Panc1 (cell line): Measurements from ENCODE around the gene TROAP. TPM values are rescaled to one million over a fixed set of nuclear protein-coding genes. Genes with fewer than 3 reads are reported as not detected.

Experiments
- ATAC-seq: fragments of 200-7000 bp; cut with Tn5 transposase; 2 replicates; pipeline ENCODE4 v1.9.1; 2020; ENCODE audit warnings: mild to moderate bottlenecking, moderate library complexity
- BruUV-seq: library from RNA; stranded (reverse); fragments of 400-500 nt; replicated peaks from 2 replicates; lab custom pipeline; 2021; lab: Mats Ljungman, UMichigan
- CTCF ChIA-PET: fragments of 300-600 bp; sonication (Branson Sonifier 250); formaldehyde crosslinking; loops from one replicate; lab custom pipeline; 2022; ENCODE audit warnings: antibody characterized with exemption; lab: Charles Lee
- POLR2A ChIA-PET: fragments of 300-600 bp; sonication (Branson Sonifier 250); formaldehyde crosslinking; loops from one replicate; lab custom pipeline; 2022; ENCODE audit warnings: antibody characterized with exemption; lab: Charles Lee
- DNase-seq: peaks from one replicate; pipeline ENCODE4 v3.0.0-alpha.2; 2010; ENCODE audit warnings: low read depth, low spot score
- H3K27ac ChIP-seq: 2 replicates; pipeline ENCODE4 v1.5.1; 2011; ENCODE audit warnings: mild to moderate bottlenecking, low read length, inconsistent platforms
- H3K27me3 ChIP-seq: fragments of 200-500 bp; sonication (Bioruptor generic); 2 replicates; pipeline ENCODE4 v1.6.0; 2014; ENCODE audit warnings: low read length, inconsistent platforms; ENCODE audit not compliant: control insufficient read depth, insufficient read depth
- H3K36me3 ChIP-seq: fragments of 200-500 bp; sonication (Bioruptor generic); 2 replicates; pipeline ENCODE4 v1.5.1; 2014; ENCODE audit warnings: inconsistent platforms, mild to moderate bottlenecking, low read length, moderate library complexity; ENCODE audit not compliant: control insufficient read depth, insufficient read depth
- H3K4me1 ChIP-seq: 2 replicates; pipeline ENCODE4 v1.5.1; 2011; ENCODE audit warnings: inconsistent platforms, mild to moderate bottlenecking, low read length, moderate library complexity; ENCODE audit not compliant: control insufficient read depth, insufficient read depth
- H3K4me3 ChIP-seq, 2 experiments: 2 replicates each; pipeline ENCODE4 v1.5.1; 2011 to 2012; ENCODE audit warnings: low read depth in 2 of 2, low read length in 2 of 2, mild to moderate bottlenecking in 2 of 2, inconsistent platforms in 1 of 2, moderate library complexity in 1 of 2
- H3K9me3 ChIP-seq: fragments of 200-500 bp; sonication (Bioruptor generic); 2 replicates; pipeline ENCODE4 v1.5.1; 2014; ENCODE audit warnings: low read depth, mild to moderate bottlenecking, inconsistent platforms, low read length, moderate library complexity; ENCODE audit not compliant: control insufficient read depth, insufficient read depth
- CTCF ChIP-seq: fragments of 450-650 bp; IDR thresholded peaks from 2 replicates; pipeline ENCODE4 v1.5.1; 2017; ENCODE audit warnings: mild to moderate bottlenecking
- POLR2AphosphoS5 ChIP-seq: IDR thresholded peaks from 2 replicates; pipeline ENCODE4 v1.6.1; 2012; ENCODE audit warnings: mild to moderate bottlenecking, low read depth, low read length, moderate library complexity
- REST ChIP-seq, 2 experiments: IDR thresholded peaks; 2 replicates each; pipeline ENCODE4 v1.6.1; 2011 to 2012; ENCODE audit warnings: low read depth in 2 of 2, control low read depth in 1 of 2, low read length in 1 of 2, mild to moderate bottlenecking in 1 of 2, moderate library complexity in 1 of 2; ENCODE audit not compliant: insufficient read depth in 1 of 2
- SIN3A ChIP-seq: IDR thresholded peaks from 2 replicates; pipeline ENCODE4 v1.6.1; 2012; ENCODE audit warnings: low read depth, mild to moderate bottlenecking, low read length, moderate library complexity, borderline replicate concordance; ENCODE audit not compliant: insufficient read depth
- TCF7L2 ChIP-seq: IDR thresholded peaks from 2 replicates; pipeline ENCODE4 v1.6.1; 2011; ENCODE audit warnings: mild to moderate bottlenecking, low read depth, low read length, inconsistent platforms
- in situ Hi-C: cut with HindIII; loops from 2 replicates; pipeline ENCODE4 v1.10.0; 2016; ENCODE audit warnings: low sequenced_read_pairs, low pct_unique_long_range_greater_than_20kb
- intact Hi-C: fragments of 100-400 bp; cut with micrococcal nuclease; formaldehyde crosslinking; loops from one replicate; pipeline ENCODE4 v1.10.0; 2022; ENCODE audit not compliant: unreplicated experiment
- total RNA-seq: library from RNA; stranded (reverse); gene quantifications from one replicate; pipeline ENCODE4 v1.2.1, GENCODE V29; 2021; ENCODE audit not compliant: unreplicated experiment

The TROAP gene
- total RNA-seq, 1 experiment from 2014 or later = 50.0 TPM

GRCh38 chr12:49364989-49365388, 41.9 kb downstream of the TROAP start:
- Histone ChIP-seq H3K27me3 (no peaks in the 10 kb centered on the region), H3K9me3 (no peaks in the 10 kb centered on the region), H3K27ac (no peak overlapping the region), H3K4me1 (peaks cover 17% of the 10 kb centered on the region), H3K4me3 (no peak overlapping the region), H3K36me3 (no peaks in the 10 kb centered on the region; the same call in 1 of the 2 replicates)
- in situ Hi-C loops = loop anchor here (25.0 kb wide), 1 partner anchor 147 kb away; no protein-coding TSS in a partner anchor
- ChIA-PET CTCF (no interaction called here), POLR2A (no interaction called here)
- intact Hi-C loops = no loop called here
- TF ChIP-seq POLR2AphosphoS5 (no peak), CTCF (no peak), SIN3A (no peak), TCF7L2 (no peak), REST (IDR thresholded peaks at IDR 0.05; ENCODE audit: insufficient read depth in 1 of 2, low read depth in 2 of 2, low read length in 1 of 2) (no peak)
- no TSS peak for BruUV-seq
- no peak for DNase-seq
- no peak for ATAC-seq

- in situ Hi-C loops = loop anchor here (25.0 kb wide), 1 partner anchor 147 kb away; no protein-coding TSS in a partner anchor
- peak overlapping the region; percentile 92 for H3K27ac ChIP-seq
- TF ChIP-seq SIN3A = no peak
- TF ChIP-seq POLR2AphosphoS5 = no peak
- no peak for TF ChIP-seq TCF7L2
- no peak for TF ChIP-seq CTCF
- no peak for TF ChIP-seq REST (IDR thresholded peaks at IDR 0.05; ENCODE audit: insufficient read depth in 1 of 2, low read depth in 2 of 2, low read length in 1 of 2)
- H3K27me3 ChIP-seq = no peaks in the 10 kb centered on the region
- peak overlapping the region in 1 of 2 experiments; percentile 78; a peak in 1 of 4 replicates for H3K4me3 ChIP-seq
- no peak for DNase-seq
- no peaks in the 10 kb centered on the region; the same call in 1 of the 2 replicates for H3K36me3 ChIP-seq
- POLR2A ChIA-PET = interaction anchor here (0.6 kb wide), 1 partner anchor 215 kb away, joined by 3 read pairs; no protein-coding TSS in a partner anchor
- BruUV-seq = no TSS peak
- H3K4me1 ChIP-seq = peaks cover 18% of the 10 kb centered on the region
- H3K9me3 ChIP-seq = no peaks in the 10 kb centered on the region
- CTCF ChIA-PET = no interaction called here
- intact Hi-C loops = no loop called here
- no peak for ATAC-seq
Observed at GRCh38 chr12:49365542-49365941, 42.5 kb downstream of the TROAP start.
